A549 (cell line): ENCODE measurements around the gene ATRN. TPM values are rescaled to one million over a fixed set of nuclear protein-coding genes. Genes with fewer than 3 reads are reported as not detected.
A peak's percentile ranks its signal among the peaks of the same experiment; 100 is the strongest.

Source experiments
- ATAC-seq, 2 experiments: fragments of 200-7000 bp in 1 of 2; fragments of >200 bp in 1 of 2; cut with Nextera tagmentation in 1 of 2; cut with Tn5 transposase in 1 of 2; 3 replicates each; pipeline versions ENCODE4 v1.8.0 to v1.9.1; 2018 to 2020; ENCODE audit warnings: mild to moderate bottlenecking in 1 of 2, moderate library complexity in 1 of 2
- CTCF ChIA-PET: fragments of 300-600 bp; sonication (Branson Sonifier 250); formaldehyde crosslinking; extraction: SDS; loops from one replicate; lab custom pipeline; 2021; ENCODE audit warnings: antibody characterized with exemption, inconsistent platforms; lab: Yijun Ruan, JAX
- POLR2A ChIA-PET: fragments of 350-600 bp; formaldehyde crosslinking; extraction: SDS; loops from one replicate; lab custom pipeline; 2021; ENCODE audit warnings: antibody characterized with exemption, inconsistent platforms; lab: Yijun Ruan, JAX
- DNase-seq, 2 experiments: peaks; one replicate each; pipeline versions ENCODE4 v3.0.0 to v3.0.0-alpha.2; 2011 to 2016; ENCODE audit warnings: low read depth in 1 of 2, low spot score in 1 of 2
- FAIRE-seq: peaks from 2 replicates; lab custom pipeline; 2011; peaks lifted over from hg19 to GRCh38; lab: Jason Lieb, UNC
- H3K27ac ChIP-seq, 2 experiments: fragments of >200 bp; sonication (Bioruptor Twin); formaldehyde crosslinking; 3 replicates each; pipeline ENCODE4 v1.5.1; 2016 to 2017
- H3K4me1 ChIP-seq: fragments of >200 bp; sonication (Bioruptor Twin); formaldehyde crosslinking; 3 replicates; pipeline ENCODE4 v1.6.1; 2016
- H3K4me2 ChIP-seq: fragments of >200 bp; sonication (Bioruptor Twin); formaldehyde crosslinking; 3 replicates; pipeline ENCODE4 v1.6.1; 2016
- H3K4me3 ChIP-seq: fragments of >200 bp; sonication (Bioruptor Twin); formaldehyde crosslinking; 3 replicates; pipeline ENCODE4 v1.5.1; 2016
- H3K9me3 ChIP-seq: fragments of >200 bp; sonication (Bioruptor Twin); formaldehyde crosslinking; 3 replicates; pipeline ENCODE4 v1.6.1; 2016
- BCL3 ChIP-seq: fragments of >200 bp; sonication (Bioruptor Twin); formaldehyde crosslinking; IDR thresholded peaks from 3 replicates; pipeline ENCODE4 v1.6.1; 2016
- CEBPB ChIP-seq, 2 experiments: fragments of >200 bp in 1 of 2; sonication (Bioruptor Twin) in 1 of 2; formaldehyde crosslinking in 1 of 2; IDR thresholded peaks; 2 replicates each; pipeline ENCODE4 v1.6.1; 2012 to 2016
- CHD2 ChIP-seq: fragments of 150-350 bp; IDR thresholded peaks from 2 replicates; pipeline ENCODE4 v1.6.1; 2014; ENCODE audit warnings: low read length; ENCODE audit not compliant: partially characterized antibody
- HOXB13 ChIP-seq: fragments of 250-450 bp; sonication (Bioruptor Pico); IDR thresholded peaks from 2 replicates; pipeline ENCODE4 v1.5.0; 2020; ENCODE audit warnings: low read depth, mild to moderate bottlenecking, moderate library complexity
- KDM1A ChIP-seq: fragments of 200-600 bp; sonication (generic); IDR thresholded peaks from 2 replicates; pipeline ENCODE4 v1.6.1; 2016; ENCODE audit warnings: low read depth, mild to moderate bottlenecking
- MAX ChIP-seq: IDR thresholded peaks from 2 replicates; pipeline ENCODE4 v1.6.1; 2012
- NFE2L2 ChIP-seq: fragments of 150-350 bp; conservative IDR thresholded peaks from 2 replicates; pipeline ENCODE4 v1.6.1; 2014; ENCODE audit warnings: low read length
- POLR2A ChIP-seq: IDR thresholded peaks from 2 replicates; pipeline ENCODE4 v1.6.1; 2012; ENCODE audit warnings: mild to moderate bottlenecking, low read length
- RARB ChIP-seq: fragments of 250-450 bp; sonication (Bioruptor Pico); IDR thresholded peaks from 2 replicates; pipeline ENCODE4 v1.8.0; 2021; ENCODE audit warnings: mild to moderate bottlenecking, moderate library complexity
- RCOR1 ChIP-seq: fragments of 150-350 bp; IDR thresholded peaks from 2 replicates; pipeline ENCODE4 v1.6.1; 2014; ENCODE audit warnings: antibody characterized with exemption, low read length, low read depth
- WGBS: methylation state at CpG from one replicate; pipeline ENCODE4 v1.1.6; 2017; ENCODE audit errors: missing lambda C conversion rate; 5-methylcytosine and 5-hydroxymethylcytosine counted together
- polyA plus RNA-seq, 4 experiments: library from polyadenylated mRNA; depleted of rRNA in 3 of 4; stranded (reverse); fragments of >200 nt; fragmentation: RNase III in 1 of 4; extraction: RNeasy Plus Mini Kit Qiagen cat#74134 plus additional on column Dnase treatment in 1 of 4; gene quantifications; 2 replicates in 3 of 4; 3 replicates in 1 of 4; pipeline ENCODE4 v1.2.3, GENCODE V29; 2011 to 2017
- TF ChIP-seq, protein P1 (sequence below): fragments of 250-450 bp; sonication (Bioruptor Pico); IDR thresholded peaks from 2 replicates; pipeline ENCODE4 v1.5.0; 2020; ENCODE audit warnings: low read depth, mild to moderate bottlenecking, moderate library complexity
- TF ChIP-seq, protein P2 (sequence below): IDR thresholded peaks from 2 replicates; pipeline ENCODE4 v1.6.1; 2012; ENCODE audit warnings: low read depth, borderline replicate concordance

ATRN gene
- polyA plus RNA-seq, 2 of the 4 experiments (the other 2 are of a cell fraction), result 21.3 to 58.7 TPM

GRCh38 chr20:3628502-3629314 is 157.9 kb downstream of the ATRN start:
- TF ChIP-seq POLR2A (no peak), RCOR1 (no peak), BCL3 (no peak), CEBPB (IDR thresholded peaks at IDR 0.05) (peak; percentile 42 to 45; a peak in 2 of 4 replicates)
- TF ChIP-seq, all 56 proteins: peak for 1
- FAIRE-seq (no peak), DNase-seq (no peak), ATAC-seq (no peak)
- H3K4me1 ChIP-seq, result no peaks in the 10 kb centered on the region
- H3K9me3 ChIP-seq, result no peaks in the 10 kb centered on the region
- CTCF ChIA-PET, result interaction anchor here (0.6 to 1.3 kb wide), 2 partner anchors 15 to 27 kb away, joined by 3 read pairs; no protein-coding TSS in a partner anchor
- POLR2A ChIA-PET, result no interaction called here
- H3K4me2 ChIP-seq, result no peak overlapping the region
- no peak overlapping the region for H3K27ac ChIP-seq
- WGBS, result 94% methylated on average over 16 of the region's 16 CpGs
- H3K4me3 ChIP-seq, result no peak overlapping the region

GRCh38 chr20:3629893-3630292 is 159.1 kb downstream of the ATRN start:
- FAIRE-seq (peak; percentile 63), ATAC-seq (no peak), DNase-seq (no peak)
- Histone ChIP-seq H3K4me1 (no peaks in the 10 kb centered on the region), H3K4me2 (no peak overlapping the region), H3K27ac (no peak overlapping the region), H3K9me3 (no peaks in the 10 kb centered on the region), H3K4me3 (no peak overlapping the region)
- CTCF ChIA-PET, result interaction anchor here (0.6 to 2.1 kb wide), 5 partner anchors 14 to 189 kb away, joined by 3 to 5 read pairs (median 3); no protein-coding TSS in a partner anchor
- no peak for TF ChIP-seq KDM1A
- no peak for TF ChIP-seq NFE2L2
- TF ChIP-seq, protein P1, sequence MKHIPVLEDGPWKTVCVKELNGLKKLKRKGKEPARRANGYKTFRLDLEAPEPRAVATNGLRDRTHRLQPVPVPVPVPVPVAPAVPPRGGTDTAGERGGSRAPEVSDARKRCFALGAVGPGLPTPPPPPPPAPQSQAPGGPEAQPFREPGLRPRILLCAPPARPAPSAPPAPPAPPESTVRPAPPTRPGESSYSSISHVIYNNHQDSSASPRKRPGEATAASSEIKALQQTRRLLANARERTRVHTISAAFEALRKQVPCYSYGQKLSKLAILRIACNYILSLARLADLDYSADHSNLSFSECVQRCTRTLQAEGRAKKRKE (CRISPR knock-in tag), result no peak
- TF ChIP-seq BCL3, result no peak
- WGBS, result 70% methylated on average over 2 of the region's 2 CpGs
- POLR2A ChIA-PET, result no interaction called here

- DNase-seq, result no peak
- 94% methylated on average over 8 of the region's 8 CpGs for WGBS
- Histone ChIP-seq H3K4me1 (no peaks in the 10 kb centered on the region), H3K9me3 (no peaks in the 10 kb centered on the region), H3K4me3 (no peak overlapping the region), H3K4me2 (no peak overlapping the region), H3K27ac (no peak overlapping the region)
- ChIA-PET POLR2A (interaction anchor here (0.6 kb wide), 1 partner anchor 314 kb away, joined by 3 read pairs; no protein-coding TSS in a partner anchor), CTCF (interaction anchor here (0.6 to 2.1 kb wide), 7 partner anchors 14 to 202 kb away, joined by 3 to 8 read pairs (median 3); no protein-coding TSS in a partner anchor)
- no peak for FAIRE-seq
- TF ChIP-seq MAX (no peak), RARB (no peak), HOXB13 (no peak)
- TF ChIP-seq, protein P2, sequence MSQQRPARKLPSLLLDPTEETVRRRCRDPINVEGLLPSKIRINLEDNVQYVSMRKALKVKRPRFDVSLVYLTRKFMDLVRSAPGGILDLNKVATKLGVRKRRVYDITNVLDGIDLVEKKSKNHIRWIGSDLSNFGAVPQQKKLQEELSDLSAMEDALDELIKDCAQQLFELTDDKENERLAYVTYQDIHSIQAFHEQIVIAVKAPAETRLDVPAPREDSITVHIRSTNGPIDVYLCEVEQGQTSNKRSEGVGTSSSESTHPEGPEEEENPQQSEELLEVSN, result no peak
- ATAC-seq, result no peak
Observed at GRCh38 chr20:3630429-3630828, 159.6 kb downstream of the ATRN start.

- no peak for DNase-seq
- FAIRE-seq, result no peak
- Histone ChIP-seq H3K27ac (no peak overlapping the region), H3K4me3 (no peak overlapping the region), H3K4me1 (no peaks in the 10 kb centered on the region), H3K4me2 (no peak overlapping the region), H3K9me3 (no peaks in the 10 kb centered on the region)
- ATAC-seq, result no peak
- no peak for TF ChIP-seq CHD2
- WGBS, result 88% methylated on average over 5 of the region's 5 CpGs
- POLR2A ChIA-PET, result no interaction called here
- CTCF ChIA-PET, result interaction anchor here (1.0 to 2.1 kb wide), 4 partner anchors 9 to 79 kb away, joined by 3 to 8 read pairs (median 4); no protein-coding TSS in a partner anchor
Observed at GRCh38 chr20:3631534-3631933, 160.7 kb downstream of the ATRN start.
